ENCODE measurements around the gene ASPG. TPM values are rescaled to one million over a fixed set of nuclear protein-coding genes. Genes with fewer than 3 reads are reported as not detected.

ASPG gene
- total RNA-seq, 1 experiment from 2014 or later = not detected

- no peak for DNase-seq (ENCODE audit: low spot score)
Observed at GRCh38 chr14:104075530-104076151, 9.9 kb upstream of the ASPG start.

GRCh38 chr14:104076743-104077142 lies 8.8 kb upstream of the ASPG start:
- no peak for DNase-seq (ENCODE audit: low spot score)

GRCh38 chr14:104078031-104078455 lies 7.5 kb upstream of the ASPG start:
- peak; percentile 76 for DNase-seq (ENCODE audit: low spot score)

- DNase-seq (ENCODE audit: low spot score) = no peak
Observed at GRCh38 chr14:104080376-104081260, 4.9 kb upstream of the ASPG start.

GRCh38 chr14:104081261-104081835 lies 4.2 kb upstream of the ASPG start:
- no peak for DNase-seq (ENCODE audit: low spot score)

- no peak for DNase-seq (ENCODE audit: low spot score)
Observed at GRCh38 chr14:104081951-104082464, 3.5 kb upstream of the ASPG start.

- no peak for DNase-seq (ENCODE audit: low spot score)
Observed at GRCh38 chr14:104082807-104083206, 2.7 kb upstream of the ASPG start.

GRCh38 chr14:104084251-104085002 lies 1.1 kb upstream of the ASPG start:
- peak; percentile 14 for DNase-seq (ENCODE audit: low spot score)

- no peak for DNase-seq (ENCODE audit: low spot score)
Observed at GRCh38 chr14:104085889-104086201, 345 bp downstream of the ASPG start.

GRCh38 chr14:104086210-104086660 lies 735 bp downstream of the ASPG start:
- DNase-seq (ENCODE audit: low spot score) = no peak

GRCh38 chr14:104086661-104087461 lies 1.4 kb downstream of the ASPG start:
- no peak for DNase-seq (ENCODE audit: low spot score)

- no peak for DNase-seq (ENCODE audit: low spot score)
Observed at GRCh38 chr14:104087505-104087904, 2.0 kb downstream of the ASPG start.

- no peak for DNase-seq (ENCODE audit: low spot score)
Observed at GRCh38 chr14:104087981-104088850, 2.7 kb downstream of the ASPG start.

- no peak for DNase-seq (ENCODE audit: low spot score)
Observed at GRCh38 chr14:104090071-104090748, 4.7 kb downstream of the ASPG start.

- no peak for DNase-seq (ENCODE audit: low spot score)
Observed at GRCh38 chr14:104091061-104091926, 5.8 kb downstream of the ASPG start.

GRCh38 chr14:104091927-104092771 lies 6.6 kb downstream of the ASPG start:
- no peak for DNase-seq (ENCODE audit: low spot score)

GRCh38 chr14:104092931-104093365 lies 7.4 kb downstream of the ASPG start:
- no peak for DNase-seq (ENCODE audit: low spot score)

All from A172 (cell line).